HepG2 (cell line): ENCODE data around the gene GPR33. TPM values are rescaled to one million over a fixed set of nuclear protein-coding genes. Genes with fewer than 3 reads are reported as not detected.

Source experiments
- EHMT2 ChIP-seq: fragments of 200-600 bp; sonication (generic); IDR thresholded peaks from 2 replicates; pipeline ENCODE4 v1.7.0; 2017; ENCODE audit warnings: antibody characterized with exemption, low read depth, low read length, borderline replicate concordance
- ETV6 ChIP-seq: sonication (generic); formaldehyde crosslinking; conservative IDR thresholded peaks from 2 replicates; pipeline ENCODE4 v1.4.0; 2020; ENCODE audit warnings: missing genetic modification reagents
- GLI4 ChIP-seq: sonication (generic); formaldehyde crosslinking; IDR thresholded peaks from 2 replicates; pipeline ENCODE4 v1.5.1; 2020; ENCODE audit warnings: missing genetic modification reagents, mild to moderate bottlenecking, moderate library complexity, borderline replicate concordance
- HNRNPK ChIP-seq: fragments of 200-400 bp; formaldehyde crosslinking; IDR thresholded peaks from 2 replicates; pipeline ENCODE4 v1.6.1; 2018; ENCODE audit warnings: low read length, low read depth, moderate library complexity, mild to moderate bottlenecking; ENCODE audit not compliant: poor library complexity, severe bottlenecking
- NR2C2 ChIP-seq: sonication (generic); formaldehyde crosslinking; IDR thresholded peaks from 2 replicates; pipeline ENCODE4 v1.4.0; 2020; ENCODE audit warnings: missing genetic modification reagents, mild to moderate bottlenecking, moderate library complexity, borderline replicate concordance
- REST ChIP-seq, 2 experiments: IDR thresholded peaks; 2 replicates each; pipeline ENCODE4 v1.6.1; 2011 to 2012; ENCODE audit warnings: low read length in 2 of 2, borderline replicate concordance in 1 of 2, low read depth in 1 of 2, mild to moderate bottlenecking in 1 of 2, moderate library complexity in 1 of 2
- RXRB ChIP-seq: IDR thresholded peaks from 2 replicates; pipeline ENCODE4 v1.6.1; 2016; ENCODE audit warnings: borderline replicate concordance, missing genetic modification reagents, missing compliant biosample characterization
- SNAI1 ChIP-seq: sonication (generic); formaldehyde crosslinking; IDR thresholded peaks from 2 replicates; pipeline ENCODE4 v1.5.0; 2020; ENCODE audit warnings: mild to moderate bottlenecking, missing genetic modification reagents, borderline replicate concordance
- SNRNP70 ChIP-seq: fragments of 200-400 bp; formaldehyde crosslinking; IDR thresholded peaks from 2 replicates; pipeline ENCODE4 v1.6.1; 2017; ENCODE audit warnings: mild to moderate bottlenecking, low read depth, low read length, moderate library complexity
- SP2 ChIP-seq: sonication (generic); formaldehyde crosslinking; IDR thresholded peaks from 2 replicates; pipeline ENCODE4 v1.5.1; 2020; ENCODE audit warnings: mild to moderate bottlenecking, missing genetic modification reagents
- USF2 ChIP-seq, 2 experiments: sonication (generic) in 1 of 2; formaldehyde crosslinking in 1 of 2; IDR thresholded peaks; 2 replicates each; pipeline versions ENCODE4 v1.5.1 to v1.6.1; 2011 to 2020; ENCODE audit warnings: borderline replicate concordance in 1 of 2, low read depth in 1 of 2, low read length in 1 of 2, mild to moderate bottlenecking in 1 of 2, missing genetic modification reagents in 1 of 2, moderate library complexity in 1 of 2
- ZBTB42 ChIP-seq: sonication (generic); formaldehyde crosslinking; IDR thresholded peaks from 2 replicates; pipeline ENCODE4 v1.5.0; 2020; ENCODE audit warnings: mild to moderate bottlenecking, missing genetic modification reagents
- ZFP37 ChIP-seq: sonication (generic); formaldehyde crosslinking; IDR thresholded peaks from 2 replicates; pipeline ENCODE4 v1.4.0; 2020; ENCODE audit warnings: missing genetic modification reagents, borderline replicate concordance
- ZNF263 ChIP-seq: sonication (generic); formaldehyde crosslinking; IDR thresholded peaks from 2 replicates; pipeline ENCODE4 v1.4.0; 2020; ENCODE audit warnings: missing genetic modification reagents
- ZNF3 ChIP-seq: IDR thresholded peaks from 2 replicates; pipeline ENCODE4 v1.7.0; 2017; ENCODE audit warnings: inconsistent platforms
- polyA plus RNA-seq, 8 experiments: library from polyadenylated mRNA; depleted of rRNA in 3 of 8; stranded (reverse) in 7 of 8; unstranded in 1 of 8; fragments of >200 nt; fragmentation: Illumina TruSeq in 4 of 8; extraction: Trizol in 4 of 8; gene quantifications; 2 replicates each; pipeline versions ENCODE4 v1.2.1 to v1.2.3, GENCODE V29; 2011 to 2016; ENCODE audit warnings: low read depth in 4 of 8, missing spikeins in 1 of 8, mixed read lengths in 1 of 8; ENCODE audit not compliant: insufficient read depth in 1 of 8
- total RNA-seq, 5 experiments: library from RNA; depleted of rRNA; stranded (reverse); fragments of >200 nt; fragmentation: Illumina TruSeq; extraction: Trizol; gene quantifications; 2 replicates each; pipeline ENCODE4 v1.2.3, GENCODE V29; 2016; ENCODE audit warnings: low read depth in 1 of 5
- TF ChIP-seq, protein P1 (sequence below), 2 experiments: sonication (generic) in 1 of 2; formaldehyde crosslinking in 1 of 2; IDR thresholded peaks; 2 replicates each; pipeline versions ENCODE4 v1.4.0 to v1.6.1; 2016 to 2020; ENCODE audit warnings: borderline replicate concordance in 1 of 2, low read depth in 1 of 2, mild to moderate bottlenecking in 1 of 2, missing genetic modification reagents in 1 of 2

GPR33 gene
- total and polyA plus RNA-seq, 2 of the 13 experiments (the other 11 are each of a cell fraction or from before 2014, with no cell fraction given): not detected

DNA sequence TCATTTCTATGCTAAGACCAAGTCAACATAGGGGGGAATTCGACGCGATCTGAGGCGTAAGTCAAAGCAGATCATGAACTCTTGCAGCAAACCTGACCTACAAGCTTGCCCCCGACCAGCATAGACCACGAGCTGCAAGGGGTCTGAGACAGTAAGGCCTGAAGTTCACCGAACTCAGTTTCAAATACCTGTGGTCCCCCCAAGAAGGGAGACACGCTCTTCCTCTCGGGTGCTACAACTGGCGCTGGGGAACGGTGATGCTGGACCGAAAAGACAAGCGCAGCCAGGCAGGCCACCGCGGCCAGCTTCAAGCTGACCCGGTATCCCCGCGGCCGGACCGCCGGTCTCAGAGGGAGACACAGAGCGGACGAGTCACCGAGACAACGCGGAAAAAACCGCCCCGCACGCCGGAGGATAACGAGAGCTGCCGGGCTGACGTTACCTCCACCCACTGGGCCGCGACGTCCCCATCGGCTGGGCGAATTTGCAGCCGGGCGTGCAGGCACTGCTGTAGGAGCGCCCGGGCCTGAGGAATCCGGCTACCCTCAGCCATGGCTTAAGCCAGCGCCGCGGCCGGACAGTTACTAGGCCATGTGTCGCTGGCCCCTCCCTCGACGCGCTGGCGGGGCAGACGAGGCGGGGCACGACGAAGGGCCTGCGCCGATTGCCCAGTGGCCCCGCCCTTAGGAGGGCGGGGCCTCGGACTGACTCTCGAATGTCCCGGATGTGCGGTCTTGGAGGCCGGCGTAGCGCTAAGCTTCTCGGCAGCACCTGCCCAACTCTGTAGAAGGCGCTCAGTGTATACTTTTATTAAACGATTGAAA lies 30.8 kb downstream of the GPR33 start, which contains the start of gene DTD2 (continued):
- TF ChIP-seq USF2 (IDR thresholded peaks at IDR 0.05; ENCODE audit: low read depth, low read length): peak; percentile 15; the same call in 1 of the 2 replicates
- TF ChIP-seq USF2 (CRISPR knock-in tag; IDR thresholded peaks at IDR 0.05; ENCODE audit: borderline replicate concordance): no peak; the same call in 1 of the 2 replicates
- TF ChIP-seq, protein P1, sequence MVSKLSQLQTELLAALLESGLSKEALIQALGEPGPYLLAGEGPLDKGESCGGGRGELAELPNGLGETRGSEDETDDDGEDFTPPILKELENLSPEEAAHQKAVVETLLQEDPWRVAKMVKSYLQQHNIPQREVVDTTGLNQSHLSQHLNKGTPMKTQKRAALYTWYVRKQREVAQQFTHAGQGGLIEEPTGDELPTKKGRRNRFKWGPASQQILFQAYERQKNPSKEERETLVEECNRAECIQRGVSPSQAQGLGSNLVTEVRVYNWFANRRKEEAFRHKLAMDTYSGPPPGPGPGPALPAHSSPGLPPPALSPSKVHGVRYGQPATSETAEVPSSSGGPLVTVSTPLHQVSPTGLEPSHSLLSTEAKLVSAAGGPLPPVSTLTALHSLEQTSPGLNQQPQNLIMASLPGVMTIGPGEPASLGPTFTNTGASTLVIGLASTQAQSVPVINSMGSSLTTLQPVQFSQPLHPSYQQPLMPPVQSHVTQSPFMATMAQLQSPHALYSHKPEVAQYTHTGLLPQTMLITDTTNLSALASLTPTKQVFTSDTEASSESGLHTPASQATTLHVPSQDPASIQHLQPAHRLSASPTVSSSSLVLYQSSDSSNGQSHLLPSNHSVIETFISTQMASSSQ (IDR thresholded peaks at IDR 0.05; ENCODE audit: low read depth): no peak
- TF ChIP-seq, protein P1 (CRISPR knock-in tag; IDR thresholded peaks at IDR 0.05; ENCODE audit: borderline replicate concordance): peak; percentile 96
- peak; percentile 99; the same call in 1 of the 2 replicates for TF ChIP-seq SNAI1 (CRISPR knock-in tag)
- TF ChIP-seq REST (IDR thresholded peaks at IDR 0.05; ENCODE audit: borderline replicate concordance in 1 of 2, low read depth in 1 of 2, low read length in 2 of 2): peak in 1 of 2 experiments; percentile 5; a peak in 2 of 4 replicates
- no peak for TF ChIP-seq EHMT2
- TF ChIP-seq ZBTB42 (CRISPR knock-in tag): peak; percentile 98
- peak; percentile 87 for TF ChIP-seq HNRNPK
- TF ChIP-seq ZNF3 (CRISPR knock-in tag): peak; percentile 71; the same call in 1 of the 2 replicates
- peak; percentile 67; the same call in 1 of the 2 replicates for TF ChIP-seq SP2 (CRISPR knock-in tag)
- TF ChIP-seq NR2C2 (CRISPR knock-in tag): peak; percentile 91
- peak; percentile 93 for TF ChIP-seq RXRB (CRISPR knock-in tag)
- peak; percentile 94 for TF ChIP-seq ETV6 (CRISPR knock-in tag)
- no peak for TF ChIP-seq SNRNP70
- peak; percentile 84; the same call in 1 of the 2 replicates for TF ChIP-seq ZNF263 (CRISPR knock-in tag)
- TF ChIP-seq ZFP37 (CRISPR knock-in tag): peak; percentile 99
- peak; percentile 100; the same call in 1 of the 2 replicates for TF ChIP-seq GLI4 (CRISPR knock-in tag)
